H1 (cell line): ENCODE results near the gene PCF11. TPM values are rescaled to one million over a fixed set of nuclear protein-coding genes. Genes with fewer than 3 reads are reported as not detected.

Source experiments
- CTCF ChIA-PET: fragments of 300-600 bp; sonication (Branson Sonifier 250); formaldehyde crosslinking; loops from one replicate; lab custom pipeline; 2021; ENCODE audit not compliant: partially characterized antibody; lab: Charles Lee
- POLR2A ChIA-PET: fragments of 300-600 bp; sonication (Branson Sonifier 250); formaldehyde crosslinking; loops from one replicate; lab custom pipeline; 2021; ENCODE audit warnings: inconsistent platforms; ENCODE audit not compliant: partially characterized antibody; lab: Charles Lee
- DNase-seq, 2 experiments: peaks; one replicate each; pipeline versions ENCODE4 v3.0.0 to v3.0.0-alpha.2; 2010 to 2022; ENCODE audit warnings: low spot score in 2 of 2, low read depth in 1 of 2, mixed read lengths in 1 of 2
- FAIRE-seq: peaks from 2 replicates; lab custom pipeline; 2011; peaks lifted over from hg19 to GRCh38; lab: Jason Lieb, UNC
- H2AFZ ChIP-seq: 2 replicates; pipeline ENCODE4 v1.8.1; 2012; ENCODE audit warnings: low read length, inconsistent platforms
- H2AK5ac ChIP-seq: 2 replicates; pipeline ENCODE4 v1.6.1; 2013; ENCODE audit warnings: low read depth, low read length
- H2BK120ac ChIP-seq: replicated peaks from 2 replicates; pipeline ENCODE3; 2013; ENCODE audit warnings: low read depth, low read length, inconsistent platforms
- H2BK12ac ChIP-seq: 2 replicates; pipeline ENCODE4 v1.6.1; 2013; ENCODE audit warnings: low read depth, low read length
- H2BK15ac ChIP-seq: 2 replicates; pipeline ENCODE4 v1.6.1; 2013; ENCODE audit warnings: low read length
- H2BK20ac ChIP-seq: 2 replicates; pipeline ENCODE4 v1.6.1; 2013; ENCODE audit warnings: low read length
- H2BK5ac ChIP-seq: 2 replicates; pipeline ENCODE4 v1.6.1; 2013; ENCODE audit warnings: low read depth, low read length
- H3K14ac ChIP-seq: 2 replicates; pipeline ENCODE4 v1.6.1; 2013; ENCODE audit warnings: inconsistent platforms; ENCODE audit not compliant: insufficient read length
- H3K18ac ChIP-seq: 2 replicates; pipeline ENCODE4 v1.6.1; 2013; ENCODE audit warnings: low read length; ENCODE audit errors: extremely low read depth
- H3K23ac ChIP-seq: 2 replicates; pipeline ENCODE4 v1.6.1; 2013; ENCODE audit warnings: inconsistent platforms; ENCODE audit not compliant: insufficient read length
- H3K23me2 ChIP-seq: 2 replicates; pipeline ENCODE4 v1.6.1; 2013; ENCODE audit warnings: low read depth, low read length
- H3K27ac ChIP-seq: 2 replicates; pipeline ENCODE4 v1.6.1; 2011; ENCODE audit warnings: low read depth, low read length, inconsistent platforms
- H3K27me3 ChIP-seq, 4 experiments: replicated peaks in 1 of 4; 1 replicate in 1 of 4; 2 replicates in 3 of 4; pipeline versions ENCODE4 v1.6.1 to v1.8.1; 2011 to 2013; ENCODE audit warnings: low read length in 3 of 4, mild to moderate bottlenecking in 3 of 4, inconsistent platforms in 2 of 4, mixed read lengths in 2 of 4, moderate library complexity in 1 of 4; ENCODE audit not compliant: control insufficient read depth in 3 of 4, insufficient read depth in 3 of 4; ENCODE audit errors: extremely low read depth in 1 of 4
- H3K36me3 ChIP-seq, 4 experiments: 2 replicates each; pipeline versions ENCODE4 v1.6.1 to v1.8.1; 2011 to 2013; ENCODE audit warnings: mild to moderate bottlenecking in 4 of 4, low read length in 3 of 4, moderate library complexity in 2 of 4, control low read depth in 1 of 4, inconsistent platforms in 1 of 4; ENCODE audit not compliant: insufficient read depth in 4 of 4, control insufficient read depth in 2 of 4
- H3K4ac ChIP-seq: replicated peaks from 2 replicates; pipeline ENCODE3; 2013; ENCODE audit warnings: low read length, low read depth, mixed read lengths, inconsistent platforms; ENCODE audit not compliant: insufficient read length
- H3K4me1 ChIP-seq, 4 experiments: replicated peaks in 1 of 4; 1 replicate in 1 of 4; 2 replicates in 3 of 4; pipeline versions ENCODE4 v1.6.1 to v1.8.1; 2011 to 2013; ENCODE audit warnings: low read length in 3 of 4, inconsistent platforms in 2 of 4, mixed read lengths in 1 of 4; ENCODE audit not compliant: insufficient read depth in 4 of 4, control insufficient read depth in 3 of 4
- H3K4me2 ChIP-seq, 2 experiments: 2 replicates each; pipeline versions ENCODE4 v1.6.1 to v1.8.1; 2011 to 2013; ENCODE audit warnings: low read depth in 2 of 2, low read length in 2 of 2, control low read depth in 1 of 2, inconsistent platforms in 1 of 2, mild to moderate bottlenecking in 1 of 2; ENCODE audit not compliant: insufficient read depth in 1 of 2
- H3K4me3 ChIP-seq, 4 experiments: fragments of 200-600, 300-600 bp in 1 of 4; sonication (generic), shearing (Covaris generic), sonication (Bioruptor Twin) in 1 of 4; 2 replicates each; pipeline versions ENCODE4 v1.5.1 to v1.8.1; 2011 to 2016; ENCODE audit warnings: low read length in 4 of 4, low read depth in 3 of 4, control low read depth in 2 of 4, inconsistent platforms in 2 of 4, mild to moderate bottlenecking in 2 of 4, mixed read lengths in 1 of 4, moderate library complexity in 1 of 4; ENCODE audit not compliant: insufficient read depth in 2 of 4; ENCODE audit errors: extremely low read depth in 1 of 4
- H3K56ac ChIP-seq: replicated peaks from 2 replicates; pipeline ENCODE3; 2013; ENCODE audit warnings: low read depth, mild to moderate bottlenecking, mixed read lengths, low read length, inconsistent platforms; ENCODE audit not compliant: insufficient read length
- H3K79me1 ChIP-seq: 2 replicates; pipeline ENCODE4 v1.6.1; 2013; ENCODE audit warnings: low read depth, low read length, control low read depth
- H3K79me2 ChIP-seq, 2 experiments: 2 replicates each; pipeline versions ENCODE4 v1.6.1 to v1.8.1; 2012 to 2013; ENCODE audit warnings: low read length in 2 of 2, mild to moderate bottlenecking in 2 of 2, inconsistent platforms in 1 of 2; ENCODE audit not compliant: insufficient read depth in 2 of 2, control insufficient read depth in 1 of 2
- H3K9ac ChIP-seq, 4 experiments: replicated peaks in 1 of 4; 1 replicate in 1 of 4; 2 replicates in 3 of 4; pipeline versions ENCODE4 v1.6.1 to v1.8.1; 2011 to 2013; ENCODE audit warnings: low read depth in 3 of 4, low read length in 3 of 4, control low read depth in 2 of 4, mild to moderate bottlenecking in 2 of 4, moderate library complexity in 2 of 4, inconsistent platforms in 1 of 4; ENCODE audit errors: extremely low read depth in 1 of 4
- H3K9me3 ChIP-seq, 2 experiments: 2 replicates each; pipeline versions ENCODE4 v1.6.1 to v1.8.1; 2012 to 2013; ENCODE audit warnings: mild to moderate bottlenecking in 2 of 2, moderate library complexity in 2 of 2, control low read depth in 1 of 2, inconsistent platforms in 1 of 2, low read depth in 1 of 2, low read length in 1 of 2, mixed read lengths in 1 of 2; ENCODE audit not compliant: insufficient read depth in 2 of 2
- H4K20me1 ChIP-seq, 2 experiments: replicated peaks in 1 of 2; 2 replicates each; pipeline versions ENCODE3 to v1.8.1; 2011 to 2013; ENCODE audit warnings: inconsistent platforms in 2 of 2, low read length in 2 of 2, mild to moderate bottlenecking in 1 of 2; ENCODE audit not compliant: insufficient read depth in 2 of 2, control insufficient read depth in 1 of 2
- H4K5ac ChIP-seq: 2 replicates; pipeline ENCODE4 v1.6.1; 2013; ENCODE audit warnings: low read length, low read depth, mixed read lengths, inconsistent platforms; ENCODE audit not compliant: insufficient read length
- H4K8ac ChIP-seq: 2 replicates; pipeline ENCODE4 v1.8.0; 2013; ENCODE audit warnings: mild to moderate bottlenecking, moderate library complexity, low read length, inconsistent platforms; ENCODE audit not compliant: insufficient read depth; ENCODE audit errors: extremely low read depth
- H4K91ac ChIP-seq: replicated peaks from 2 replicates; pipeline ENCODE3; 2013; ENCODE audit warnings: low read length, mixed read lengths, inconsistent platforms; ENCODE audit not compliant: insufficient read length
- ATF2 ChIP-seq: IDR thresholded peaks from 2 replicates; pipeline ENCODE4 v1.6.1; 2012; ENCODE audit warnings: low read length, inconsistent platforms
- CHD2 ChIP-seq: IDR thresholded peaks from 2 replicates; pipeline ENCODE4 v1.6.1; 2012; ENCODE audit warnings: low read length, improper control_type of control experiment
- RFX5 ChIP-seq: IDR thresholded peaks from 2 replicates; pipeline ENCODE4 v1.6.1; 2011; ENCODE audit warnings: low read depth, low read length, improper control_type of control experiment, borderline replicate concordance
- WGBS, 2 experiments: shearing (Covaris generic) in 1 of 2; methylation state at CpG; one replicate each; pipeline versions ENCODE4 v1.1.6 to v1.1.7; 2013 to 2015; ENCODE audit warnings: low lambda C conversion rate in 2 of 2, mixed read lengths in 2 of 2, inconsistent platforms in 1 of 2, low coverage in 1 of 2, missing lambda C conversion rate in 1 of 2; ENCODE audit not compliant: insufficient replicate concordance in 2 of 2, insufficient coverage in 1 of 2, insufficient read length in 1 of 2; ENCODE audit errors: extremely low coverage in 1 of 2, missing lambda C conversion rate in 1 of 2; 5-methylcytosine and 5-hydroxymethylcytosine counted together
- polyA plus RNA-seq, 7 experiments: library from polyadenylated mRNA; depleted of rRNA in 3 of 7; stranded (reverse) in 5 of 7; unstranded in 2 of 7; fragments of >200 nt in 5 of 7; fragments of 200-250 nt in 2 of 7; gene quantifications; 1 replicate in 5 of 7; 2 replicates in 1 of 7; 4 replicates in 1 of 7; pipeline versions ENCODE4 v1.2.1 to v1.2.3, GENCODE V29; 2011 to 2013; ENCODE audit warnings: missing spikeins in 2 of 7, mixed read lengths in 2 of 7
- total RNA-seq: library from RNA; stranded (reverse); fragmentation: NEBNext Ultra II Directional; extraction: Animal tissue kit (Norgen Biotek cat#: 25700); gene quantifications from 2 replicates; pipeline ENCODE4 v1.2.1, GENCODE V29; 2021

PCF11 gene
- total and polyA plus RNA-seq, 2 of the 8 experiments (the other 6 are each of a cell fraction or from before 2014, with no cell fraction given): 25.1 to 47.7 TPM

- CTCF ChIA-PET: interaction anchor here (0.6 kb wide), 1 partner anchor 165 kb away, joined by 3 read pairs; no protein-coding TSS in a partner anchor
- Histone ChIP-seq H3K56ac (no peak overlapping the region), H2BK15ac (no peak overlapping the region), H3K4ac (no peak overlapping the region), H2BK120ac (no peak overlapping the region), H3K9me3 (peaks cover 0 to 7% of the 10 kb centered on the region in 2 experiments; a peak in 1 of 4 replicates), H3K14ac (no peak overlapping the region), H4K5ac (no peak overlapping the region), H4K20me1 (no peaks in the 10 kb centered on the region), H3K9ac (no peak overlapping the region), H2AK5ac (no peak overlapping the region), H2AFZ (no peak overlapping the region), H2BK20ac (no peak overlapping the region), H3K18ac (no peak overlapping the region), H2BK12ac (no peak overlapping the region), H3K4me2 (no peak overlapping the region), H4K8ac (no peak overlapping the region), H2BK5ac (no peak overlapping the region), H3K36me3 (no peaks in the 10 kb centered on the region), H3K4me1 (no peaks in the 10 kb centered on the region), H3K79me2 (no peaks in the 10 kb centered on the region), H3K23ac (no peak overlapping the region), H3K23me2 (no peaks in the 10 kb centered on the region), H3K27ac (no peak overlapping the region), H3K4me3 (no peak overlapping the region), H4K91ac (no peak overlapping the region), H3K27me3 (no peaks in the 10 kb centered on the region), H3K79me1 (no peaks in the 10 kb centered on the region)
- POLR2A ChIA-PET: no interaction called here
- TF ChIP-seq CHD2 (no peak), ATF2 (no peak), RFX5 (no peak)
- no peak for FAIRE-seq
- DNase-seq: no peak
- 89% methylated on average over 4 of the region's 4 CpGs; no CpG with 5 or more reads in 1 of the 2 experiments for WGBS, 2 experiments
These were observed 24.7 kb upstream of the PCF11 start for GRCh38 chr11:83132191-83132590.
